Endodermal cell (in vitro differentiated cells): ENCODE measurements around the gene IL18RAP. TPM values are rescaled to one million over a fixed set of nuclear protein-coding genes. Genes with fewer than 3 reads are reported as not detected.

ENCODE experiments used
- DNase-seq: peaks from one replicate; pipeline ENCODE4 v3.0.0-alpha.2; 2017
- H3K27ac ChIP-seq: 2 replicates; pipeline ENCODE4 v1.5.1; 2013; ENCODE audit warnings: mild to moderate bottlenecking, low read depth, low read length, moderate library complexity
- H3K27me3 ChIP-seq: 2 replicates; pipeline ENCODE4 v1.6.1; 2013; ENCODE audit warnings: mild to moderate bottlenecking, low read length, moderate library complexity; ENCODE audit not compliant: insufficient read depth, control insufficient read depth, poor library complexity, severe bottlenecking
- H3K36me3 ChIP-seq: 2 replicates; pipeline ENCODE4 v1.7.0; 2013; ENCODE audit warnings: mild to moderate bottlenecking, low read length, moderate library complexity; ENCODE audit not compliant: control insufficient read depth, insufficient read depth
- H3K4me1 ChIP-seq: one replicate; pipeline ENCODE4 v1.7.0; 2013; ENCODE audit warnings: low read length; ENCODE audit not compliant: control insufficient read depth, insufficient read depth
- H3K4me3 ChIP-seq: 2 replicates; pipeline ENCODE4 v1.5.1; 2013; ENCODE audit warnings: mild to moderate bottlenecking, low read length, moderate library complexity
- H3K9ac ChIP-seq: 2 replicates; pipeline ENCODE4 v1.6.1; 2013; ENCODE audit warnings: mild to moderate bottlenecking, low read length, moderate library complexity; ENCODE audit not compliant: poor library complexity, severe bottlenecking; ENCODE audit errors: extremely low read depth
- H3K9me3 ChIP-seq: 2 replicates; pipeline ENCODE4 v1.6.1; 2013; ENCODE audit warnings: mild to moderate bottlenecking, low read length, moderate library complexity; ENCODE audit not compliant: control insufficient read depth
- H3K27ac Mint-ChIP-seq: 2 replicates; pipeline ENCODE4 v1.8.0; 2020; ENCODE audit warnings: mixed read lengths
- H3K27me3 Mint-ChIP-seq: 2 replicates; pipeline ENCODE4 v1.8.0; 2021; ENCODE audit warnings: mild to moderate bottlenecking, mixed read lengths; ENCODE audit not compliant: insufficient read depth
- H3K36me3 Mint-ChIP-seq: 2 replicates; pipeline ENCODE4 v1.8.0; 2020; ENCODE audit warnings: low read depth, mixed read lengths
- H3K4me1 Mint-ChIP-seq: 2 replicates; pipeline ENCODE4 v1.8.0; 2020; ENCODE audit warnings: mixed read lengths
- H3K4me3 Mint-ChIP-seq: 2 replicates; pipeline ENCODE4 v1.8.0; 2020; ENCODE audit warnings: mild to moderate bottlenecking, moderate library complexity, mixed read lengths
- H3K9me3 Mint-ChIP-seq: 2 replicates; pipeline ENCODE4 v1.8.0; 2020; ENCODE audit warnings: mild to moderate bottlenecking, mixed read lengths
- CTCF ChIP-seq: fragments of 200-600 bp; sonication (generic); conservative IDR thresholded peaks from 2 replicates; pipeline ENCODE4 v1.5.0; 2021; ENCODE audit warnings: antibody characterized with exemption, mild to moderate bottlenecking
- WGBS, 2 experiments: methylation state at CpG; one replicate each; pipeline versions ENCODE4 v1.1.5 to v1.1.7; 2013; ENCODE audit warnings: missing lambda C conversion rate in 2 of 2, mixed read lengths in 1 of 2; ENCODE audit not compliant: insufficient coverage in 1 of 2, insufficient read length in 1 of 2; 5-methylcytosine and 5-hydroxymethylcytosine counted together
- total RNA-seq, 2 donors: library from RNA; stranded (reverse); fragmentation: NEBNext Ultra II Directional in 1 of 2; extraction: Animal tissue kit (Norgen Biotek cat#: 25700) in 1 of 2; gene quantifications; 2 replicates in 1 of 2; 3 replicates in 1 of 2; pipeline ENCODE4 v1.2.1, GENCODE V29; 2021

IL18RAP gene
- total RNA-seq, 2 donors from 2014 or later: 0.11 TPM; not detected in 1

GRCh38 chr2:102392942-102393341, 30.0 kb upstream of the IL18RAP start:
- Mint-ChIP-seq H3K27me3 (no peaks in the 10 kb centered on the region), H3K9me3 (no peaks in the 10 kb centered on the region)
- TF ChIP-seq CTCF: no peak

GRCh38 chr2:102396012-102396411, 26.9 kb upstream of the IL18RAP start:
- Mint-ChIP-seq H3K9me3 (no peaks in the 10 kb centered on the region), H3K36me3 (no peaks in the 10 kb centered on the region), H3K27me3 (no peaks in the 10 kb centered on the region), H3K27ac (no peak overlapping the region), H3K4me3 (no peak overlapping the region), H3K4me1 (no peaks in the 10 kb centered on the region)
- no peaks in the 10 kb centered on the region for H3K27me3 ChIP-seq
- no peaks in the 10 kb centered on the region for H3K4me1 ChIP-seq
- no peak for TF ChIP-seq CTCF
- WGBS, 2 experiments: 88% methylated on average over 1 of the region's 2 CpGs; no CpG with 5 or more reads in 1 of the 2 experiments
- H3K9ac ChIP-seq: no peak overlapping the region
- H3K27ac ChIP-seq: no peak overlapping the region
- H3K9me3 ChIP-seq: no peaks in the 10 kb centered on the region
- no peak overlapping the region for H3K4me3 ChIP-seq
- H3K36me3 ChIP-seq: no peaks in the 10 kb centered on the region
- no peak for DNase-seq

More at GRCh38 chr2:102392942-102393341, 30.0 kb upstream of the IL18RAP start:
- Mint-ChIP-seq H3K27ac (no peak overlapping the region), H3K4me3 (no peak overlapping the region), H3K4me1 (no peaks in the 10 kb centered on the region), H3K36me3 (no peaks in the 10 kb centered on the region)
- no peak overlapping the region for H3K27ac ChIP-seq
- H3K4me3 ChIP-seq: no peak overlapping the region
- H3K36me3 ChIP-seq: no peaks in the 10 kb centered on the region
- H3K9ac ChIP-seq: no peak overlapping the region
- no peaks in the 10 kb centered on the region for H3K4me1 ChIP-seq
- H3K27me3 ChIP-seq: no peaks in the 10 kb centered on the region
- WGBS, 2 experiments: 0% methylated on average over 1 of the region's 1 CpG; no CpG with 5 or more reads in 1 of the 2 experiments
- H3K9me3 ChIP-seq: no peaks in the 10 kb centered on the region
- no peak for DNase-seq

GRCh38 chr2:102397209-102397608, 25.8 kb upstream of the IL18RAP start:
- Mint-ChIP-seq H3K27me3 (no peaks in the 10 kb centered on the region), H3K4me1 (no peaks in the 10 kb centered on the region), H3K4me3 (no peak overlapping the region), H3K27ac (no peak overlapping the region), H3K36me3 (no peaks in the 10 kb centered on the region), H3K9me3 (no peaks in the 10 kb centered on the region)
- DNase-seq: no peak
- Histone ChIP-seq H3K9me3 (no peaks in the 10 kb centered on the region), H3K9ac (no peak overlapping the region), H3K27me3 (no peaks in the 10 kb centered on the region), H3K27ac (no peak overlapping the region), H3K36me3 (no peaks in the 10 kb centered on the region), H3K4me3 (no peak overlapping the region), H3K4me1 (no peaks in the 10 kb centered on the region)
- WGBS, 2 experiments: 84 to 87% methylated on average over 2 to 6 of the region's 6 CpGs
- TF ChIP-seq CTCF: no peak
